ENCODE measurements around the gene MSN. TPM values are rescaled to one million over a fixed set of nuclear protein-coding genes. Genes with fewer than 3 reads are reported as not detected.

The MSN gene
- total RNA-seq, 1 experiment from 2014 or later = 119 TPM

GRCh38 chrX:65731684-65732289, 64.3 kb downstream of the MSN start:
- DNase-seq (ENCODE audit: low read depth, low spot score) (no peak), ATAC-seq (no peak)
- ChIA-PET CTCF (no interaction called here), RAD21 (ENCODE audit: low non-redundant PET in 1 of 2, low total read pairs in 2 of 2, uncharacterized antibody in 2 of 2, unreplicated experiment in 2 of 2) (no interaction called here), POLR2A (no interaction called here)
- BruUV-seq (replicated peaks) = no TSS peak
- Histone ChIP-seq H3K9me3 (ENCODE audit: control insufficient read depth in 1 of 2, insufficient read depth in 1 of 2, low read depth in 1 of 2, low read length in 2 of 2) (no peaks in the 10 kb centered on the region), H3K27ac (ENCODE audit: low read depth, low read length) (no peak overlapping the region), H2AFZ (ENCODE audit: low read depth, low read length, poor library complexity, severe bottlenecking) (no peak overlapping the region), H3K4me1 (ENCODE audit: control insufficient read depth in 1 of 2, insufficient read depth in 2 of 2, low read length in 2 of 2) (no peaks in the 10 kb centered on the region), H3K79me2 (ENCODE audit: insufficient read depth, low read length) (no peaks in the 10 kb centered on the region; the same call in 1 of the 2 replicates), H3K36me3 (ENCODE audit: control insufficient read depth in 1 of 2, insufficient read depth in 2 of 2, low read length in 2 of 2) (peaks cover 2 to 17% of the 10 kb centered on the region in 2 experiments; a peak in 3 of 4 replicates), H3K27me3 (ENCODE audit: insufficient read depth, low read length) (no peaks in the 10 kb centered on the region), H4K20me1 (ENCODE audit: insufficient read depth) (no peaks in the 10 kb centered on the region), H3K4me3 (replicated peaks in 1 of 2; ENCODE audit: low read depth in 1 of 2, low read length in 2 of 2) (no peak overlapping the region), H3K4me2 (ENCODE audit: low read length) (no peak overlapping the region), H3K9ac (ENCODE audit: low read length) (no peak overlapping the region), H3K9me2 (ENCODE audit: insufficient read depth) (no peaks in the 10 kb centered on the region)
- intact Hi-C loops (cut with micrococcal nuclease) = no loop called here
- no peak for TF ChIP-seq MAX (IDR thresholded peaks at IDR 0.05)
- TF ChIP-seq REST (IDR thresholded peaks at IDR 0.05; ENCODE audit: low read depth) = no peak
- no peak for TF ChIP-seq CBX3 (IDR thresholded peaks at IDR 0.05; ENCODE audit: low read depth)
- TF ChIP-seq YY1 (IDR thresholded peaks at IDR 0.05; ENCODE audit: extremely low read depth, insufficient replicate concordance, low read depth, low read length) = no peak
- TF ChIP-seq SP1 (IDR thresholded peaks at IDR 0.05; ENCODE audit: low read depth) = no peak
- no peak for TF ChIP-seq JUND (IDR thresholded peaks at IDR 0.05)
- TF ChIP-seq ZNF274 (IDR thresholded peaks at IDR 0.05; ENCODE audit: low read depth, low read length) = no peak
- TF ChIP-seq SIN3A (IDR thresholded peaks at IDR 0.05; ENCODE audit: low read depth) = no peak
- no peak for TF ChIP-seq ZBTB33 (IDR thresholded peaks at IDR 0.05; ENCODE audit: extremely low read depth, insufficient replicate concordance, low read length)
- no peak for TF ChIP-seq CEBPB (IDR thresholded peaks at IDR 0.05; ENCODE audit: low read depth)
- TF ChIP-seq EZH2 (IDR thresholded peaks at IDR 0.05) = no peak
